Left renal pelvis (tissue), 4 donors: ENCODE measurements around the gene LMX1B. TPM values are rescaled to one million over a fixed set of nuclear protein-coding genes. Genes with fewer than 3 reads are reported as not detected.
"Not testable (repeated sequence)": the region's sequence is repeated elsewhere in the genome, so short reads cannot be mapped to it uniquely, and the experiment has no call there.

ENCODE experiments used
- DNase-seq, 4 donors: peaks; one replicate each; pipeline ENCODE4 v3.0.0-alpha.2; 2013; ENCODE audit warnings: low read depth in 4 of 4, low spot score in 3 of 4
- polyA plus RNA-seq, 4 donors: library from polyadenylated mRNA; unstranded; fragments of 120-200 nt; gene quantifications; one replicate each; pipeline ENCODE4 v1.2.1, GENCODE V29; 2013; ENCODE audit not compliant: insufficient read length in 4 of 4

LMX1B gene
- polyA plus RNA-seq, 4 donors = 2.0 to 20.2 (median 16.6) TPM

DNA sequence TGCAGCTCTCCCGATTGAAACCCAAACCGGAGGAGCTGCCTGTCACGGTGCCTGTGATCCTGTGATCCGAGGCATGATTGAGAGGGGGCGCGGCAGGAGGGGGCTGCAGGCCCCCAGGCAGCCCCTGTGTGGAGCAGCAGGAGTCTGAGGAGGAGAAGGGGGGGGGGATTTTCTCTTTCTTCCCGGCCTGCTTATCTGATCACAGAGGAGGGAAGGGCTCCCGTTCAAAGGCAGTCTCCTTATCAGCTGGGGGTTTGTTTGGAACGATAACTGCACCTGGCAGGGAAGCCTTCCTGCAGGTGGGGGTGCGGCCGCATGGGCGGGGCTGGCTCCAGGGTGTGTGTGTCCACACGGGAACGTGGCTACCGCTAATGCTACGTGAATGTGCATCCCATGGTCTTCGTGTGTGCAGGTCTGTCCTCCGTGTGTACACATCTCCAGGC, 38.4 kb downstream of the LMX1B start:
- DNase-seq = no peak

DNA sequence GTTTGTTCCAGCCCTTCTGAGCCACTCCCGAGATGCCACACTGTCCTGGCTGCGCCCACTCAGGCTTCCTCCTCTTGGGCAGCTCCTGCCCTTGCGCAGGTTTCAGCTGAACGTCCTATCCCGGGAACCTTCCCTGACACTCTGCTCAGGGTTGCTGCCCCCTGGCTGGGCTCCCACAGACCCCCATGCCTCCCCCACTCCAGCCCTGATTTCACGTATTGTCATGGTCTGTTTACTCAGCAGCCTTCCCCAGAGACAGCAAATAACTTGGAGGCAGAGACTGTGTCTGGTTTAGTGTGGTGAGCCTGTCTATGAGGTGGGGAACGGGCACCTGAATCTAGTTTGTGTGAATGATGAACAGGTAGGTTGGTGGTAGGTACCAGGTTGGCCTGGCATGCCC, 40.4 kb downstream of the LMX1B start:
- no peak for DNase-seq

GRCh38 chr9:126656214-126656613, 42.5 kb downstream of the LMX1B start:
- not testable (repeated sequence) for DNase-seq

- no peak for DNase-seq
Measured at GRCh38 chr9:126658201-126658825, 44.6 kb downstream of the LMX1B start.

DNA sequence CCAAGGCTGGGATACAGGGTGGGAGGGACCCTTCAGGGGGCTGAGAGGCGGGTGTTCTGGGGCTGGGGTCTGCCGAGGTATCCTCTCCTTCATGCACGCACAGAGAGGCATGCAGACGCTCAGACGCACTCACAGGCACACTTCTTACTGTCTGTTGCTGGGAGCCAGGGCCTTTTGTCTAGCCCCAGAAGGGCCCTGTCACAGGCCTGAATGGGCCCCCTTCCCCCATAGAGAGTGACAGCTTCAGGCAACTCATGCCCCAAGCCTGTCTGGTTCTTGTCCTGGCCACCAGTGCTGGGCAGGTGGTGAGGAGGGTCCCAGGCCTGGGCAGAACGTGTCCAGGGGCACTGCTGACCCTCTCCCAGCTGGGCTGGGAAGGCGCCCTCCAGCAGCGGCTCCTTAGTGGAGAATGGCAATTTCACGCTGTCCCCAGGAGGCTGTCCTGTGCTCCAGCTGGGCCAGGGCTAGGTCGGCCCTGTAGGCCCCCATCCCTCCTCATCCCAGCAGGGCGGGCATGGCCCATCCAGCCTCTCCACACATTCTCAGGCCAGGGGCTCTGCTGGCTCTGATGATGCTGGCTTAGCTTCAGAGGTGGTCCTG, 45.3 kb downstream of the LMX1B start:
- DNase-seq = no peak

GRCh38 chr9:126661122-126661520, 47.4 kb downstream of the LMX1B start:
- no peak for DNase-seq

GRCh38 chr9:126661521-126662251, 48.0 kb downstream of the LMX1B start:
- DNase-seq = no peak

- DNase-seq = no peak
Measured at GRCh38 chr9:126663661-126664072, 49.9 kb downstream of the LMX1B start.

DNA sequence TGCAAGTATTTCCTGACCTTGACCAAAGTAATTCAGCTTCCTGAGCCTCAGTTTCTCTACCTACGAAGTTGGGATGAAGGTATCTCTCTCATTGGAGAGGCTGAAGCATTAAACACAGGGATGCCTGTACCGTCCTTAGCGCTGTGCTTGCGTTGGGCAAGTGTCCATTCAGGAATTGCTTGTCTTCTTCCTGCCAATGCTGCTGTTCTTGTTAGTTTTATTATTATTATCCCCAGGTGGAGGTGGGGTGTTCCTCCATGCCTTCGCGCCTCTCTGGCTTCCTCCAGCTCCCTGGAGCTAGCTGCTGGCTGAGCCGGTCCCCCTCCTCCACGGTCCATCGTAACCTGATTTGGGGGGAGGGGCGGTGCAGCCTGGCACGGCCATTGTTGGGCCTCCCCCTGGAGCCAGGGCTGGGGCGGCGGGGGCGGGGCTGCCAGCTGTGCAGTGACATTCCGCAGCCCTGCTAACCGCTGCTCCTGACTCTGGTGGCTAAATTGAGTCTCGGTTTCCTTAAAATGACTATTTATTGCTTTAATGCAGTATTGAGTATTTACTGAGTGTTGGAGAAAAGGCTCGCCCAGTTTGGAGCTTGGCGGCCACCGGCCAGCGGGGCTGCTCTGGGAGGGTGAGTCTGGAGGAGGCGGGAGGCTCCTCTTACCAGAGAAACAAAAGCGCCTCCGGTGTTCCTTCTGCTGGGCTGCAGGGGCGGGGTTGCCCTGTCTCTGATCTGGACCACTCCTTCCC, 51.3 kb downstream of the LMX1B start:
- DNase-seq = no peak

GRCh38 chr9:126665644-126666035, 51.9 kb downstream of the LMX1B start:
- DNase-seq = no peak

DNA sequence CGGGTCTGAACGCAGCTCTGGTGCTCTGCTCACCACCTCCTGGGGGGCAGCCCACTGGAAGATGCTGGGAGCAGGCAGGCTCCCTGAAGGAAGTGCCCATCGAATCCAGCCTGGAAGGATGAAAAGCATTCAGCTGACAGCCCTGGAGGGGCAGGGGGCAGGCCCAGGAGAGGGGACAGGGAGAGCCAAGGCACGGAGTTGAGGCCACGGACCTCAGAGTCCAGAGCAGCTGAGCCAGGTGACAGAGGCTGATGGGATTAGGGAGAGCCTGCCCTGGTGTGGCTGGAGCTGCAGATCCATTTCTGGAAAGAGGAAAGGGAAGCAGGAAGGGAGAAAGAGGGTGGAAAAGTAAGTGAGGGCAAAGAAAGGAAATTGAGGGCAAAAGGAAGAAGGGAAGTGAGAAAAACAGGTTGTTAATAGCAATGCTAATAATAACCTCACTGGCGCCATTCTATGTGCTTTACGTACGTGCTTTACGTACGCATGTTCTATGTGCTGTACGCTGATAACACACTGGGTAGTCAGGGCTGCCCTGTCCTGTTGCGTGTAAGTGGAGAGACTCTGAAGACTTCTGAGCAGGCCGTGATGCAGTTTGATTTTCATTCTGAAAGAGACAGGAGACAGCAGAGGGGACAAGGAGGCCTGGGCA, 52.6 kb downstream of the LMX1B start:
- no peak for DNase-seq

GRCh38 chr9:126667190-126668055, 53.7 kb downstream of the LMX1B start:
- DNase-seq = no peak

- DNase-seq = no peak
Measured at GRCh38 chr9:126668058-126668457, 54.3 kb downstream of the LMX1B start.

- DNase-seq = no peak
Measured at GRCh38 chr9:126669108-126669507, 55.4 kb downstream of the LMX1B start.

- DNase-seq = no peak
Measured at GRCh38 chr9:126670270-126670669, 56.5 kb downstream of the LMX1B start.

DNA sequence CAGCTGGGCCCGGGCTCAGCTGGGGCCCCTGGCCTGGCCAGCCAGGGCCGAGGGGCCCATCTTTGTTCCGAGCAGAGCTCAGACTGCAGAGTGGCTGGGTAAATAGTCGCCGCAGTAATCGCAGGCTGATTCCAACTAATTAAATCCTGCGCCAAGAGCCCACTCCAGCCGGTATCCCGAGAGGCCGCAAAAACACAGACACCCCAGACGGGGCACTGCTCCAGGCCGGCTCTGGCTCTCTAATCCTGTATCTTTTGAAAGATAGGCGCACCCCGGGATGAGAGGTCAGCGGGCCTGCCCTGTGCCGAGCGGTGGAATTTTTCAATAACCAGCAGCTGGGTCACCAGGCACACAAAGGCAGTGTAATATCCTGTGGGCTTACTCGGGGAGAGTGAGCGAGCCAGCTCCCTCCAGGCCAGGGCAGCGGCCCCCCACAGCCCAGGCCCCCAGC, 57.7 kb downstream of the LMX1B start:
- no peak for DNase-seq

GRCh38 chr9:126671983-126672382, 58.3 kb downstream of the LMX1B start:
- no peak for DNase-seq

- DNase-seq = no peak
Measured at GRCh38 chr9:126672634-126673284, 59.0 kb downstream of the LMX1B start.

GRCh38 chr9:126673689-126674364, 60.1 kb downstream of the LMX1B start:
- no peak for DNase-seq
